Neuron (in vitro differentiated cells): ENCODE measurements around the gene MTA3.
"Not testable (repeated sequence)": the region's sequence is repeated elsewhere in the genome, so short reads cannot be mapped to it uniquely, and the experiment has no call there.

Experiments used
- H2AFZ ChIP-seq: one replicate; pipeline ENCODE4 v1.6.1; 2013; ENCODE audit warnings: low read depth, mild to moderate bottlenecking, inconsistent platforms, low read length, moderate library complexity
- H3K27me3 ChIP-seq: one replicate; pipeline ENCODE4 v1.6.1; 2013; ENCODE audit warnings: low read length; ENCODE audit not compliant: insufficient read depth
- H3K36me3 ChIP-seq: one replicate; pipeline ENCODE4 v1.6.1; 2013; ENCODE audit warnings: low read length; ENCODE audit not compliant: insufficient read depth
- H3K4me1 ChIP-seq: one replicate; pipeline ENCODE4 v1.6.1; 2013; ENCODE audit warnings: low read length; ENCODE audit not compliant: insufficient read depth
- H3K4me3 ChIP-seq: 2 replicates; pipeline ENCODE4 v1.5.1; 2013; ENCODE audit warnings: mild to moderate bottlenecking, low read length, moderate library complexity
- H3K9me3 ChIP-seq: one replicate; pipeline ENCODE4 v1.6.1; 2013; ENCODE audit warnings: low read length

MTA3 gene

GRCh38 chr2:42604341-42604867 lies 36.0 kb downstream of the MTA3 start:
- H3K27me3 ChIP-seq, H3K4me1 ChIP-seq, H2AFZ ChIP-seq, H3K4me3 ChIP-seq, H3K9me3 ChIP-seq: not testable (repeated sequence)
- H3K36me3 ChIP-seq, result peaks cover 11% of the 10 kb centered on the region

GRCh38 chr2:42606166-42606565 lies 37.7 kb downstream of the MTA3 start:
- peaks cover 24% of the 10 kb centered on the region for H3K36me3 ChIP-seq
- H3K4me1 ChIP-seq, H3K27me3 ChIP-seq, H3K9me3 ChIP-seq, H2AFZ ChIP-seq, H3K4me3 ChIP-seq: not testable (repeated sequence)

- H3K36me3 ChIP-seq, result peaks cover 29% of the 10 kb centered on the region
- H3K4me3 ChIP-seq, result no peak overlapping the region
- H3K27me3 ChIP-seq, result no peaks in the 10 kb centered on the region
These were observed 38.7 kb downstream of the MTA3 start for GRCh38 chr2:42607101-42607637.

GRCh38 chr2:42613281-42614064 lies 45.0 kb downstream of the MTA3 start:
- Histone ChIP-seq H3K36me3 (peaks cover 42% of the 10 kb centered on the region), H3K4me1 (peaks cover 5% of the 10 kb centered on the region), H3K4me3 (no peak overlapping the region), H3K27me3 (no peaks in the 10 kb centered on the region), H2AFZ (no peak overlapping the region), H3K9me3 (peaks cover 3% of the 10 kb centered on the region)

More at GRCh38 chr2:42607101-42607637, 38.7 kb downstream of the MTA3 start:
- Histone ChIP-seq H3K4me1 (no peaks in the 10 kb centered on the region), H2AFZ (no peak overlapping the region), H3K9me3 (peaks cover 2% of the 10 kb centered on the region)

- Histone ChIP-seq H3K4me1 (peaks cover 5% of the 10 kb centered on the region), H3K4me3 (no peak overlapping the region), H3K9me3 (peaks cover 6% of the 10 kb centered on the region), H3K36me3 (peaks cover 41% of the 10 kb centered on the region), H2AFZ (no peak overlapping the region), H3K27me3 (no peaks in the 10 kb centered on the region)
These were observed 46.4 kb downstream of the MTA3 start for GRCh38 chr2:42614838-42615237.

- H2AFZ ChIP-seq, result no peak overlapping the region
- H3K36me3 ChIP-seq, result peaks cover 24% of the 10 kb centered on the region
- peaks cover 10% of the 10 kb centered on the region for H3K9me3 ChIP-seq
- no peak overlapping the region for H3K4me3 ChIP-seq
- peaks cover 4% of the 10 kb centered on the region for H3K4me1 ChIP-seq
- no peaks in the 10 kb centered on the region for H3K27me3 ChIP-seq
These were observed 49.7 kb downstream of the MTA3 start for GRCh38 chr2:42618116-42618515.

- no peak overlapping the region for H2AFZ ChIP-seq
- H3K9me3 ChIP-seq, result peaks cover 10% of the 10 kb centered on the region
- peaks cover 24% of the 10 kb centered on the region for H3K36me3 ChIP-seq
These were observed 50.5 kb downstream of the MTA3 start for GRCh38 chr2:42618972-42619371.

GRCh38 chr2:42621626-42622025 lies 53.2 kb downstream of the MTA3 start:
- not testable (repeated sequence) for H2AFZ ChIP-seq, H3K27me3 ChIP-seq, H3K9me3 ChIP-seq, H3K4me3 ChIP-seq, H3K4me1 ChIP-seq
- H3K36me3 ChIP-seq, result peaks cover 18% of the 10 kb centered on the region

More at GRCh38 chr2:42618972-42619371, 50.5 kb downstream of the MTA3 start:
- Histone ChIP-seq H3K4me1 (no peaks in the 10 kb centered on the region), H3K27me3 (no peaks in the 10 kb centered on the region), H3K4me3 (no peak overlapping the region)

- H2AFZ ChIP-seq, result no peak overlapping the region
- H3K4me1 ChIP-seq, result no peaks in the 10 kb centered on the region
- peaks cover 15% of the 10 kb centered on the region for H3K36me3 ChIP-seq
- peaks cover 7% of the 10 kb centered on the region for H3K9me3 ChIP-seq
- H3K27me3 ChIP-seq, result no peaks in the 10 kb centered on the region
- no peak overlapping the region for H3K4me3 ChIP-seq
These were observed 54.7 kb downstream of the MTA3 start for GRCh38 chr2:42622943-42623676.

GRCh38 chr2:42624047-42624446 lies 55.6 kb downstream of the MTA3 start:
- H3K9me3 ChIP-seq, result peaks cover 6% of the 10 kb centered on the region
- peaks cover 5% of the 10 kb centered on the region for H3K36me3 ChIP-seq
- no peaks in the 10 kb centered on the region for H3K4me1 ChIP-seq
- no peak overlapping the region for H3K4me3 ChIP-seq
- H2AFZ ChIP-seq, result no peak overlapping the region
- H3K27me3 ChIP-seq, result no peaks in the 10 kb centered on the region

GRCh38 chr2:42628024-42628423 lies 59.6 kb downstream of the MTA3 start:
- H3K9me3 ChIP-seq, H3K4me3 ChIP-seq, H3K36me3 ChIP-seq, H3K4me1 ChIP-seq, H2AFZ ChIP-seq, H3K27me3 ChIP-seq: not testable (repeated sequence)

GRCh38 chr2:42636934-42637333 lies 68.5 kb downstream of the MTA3 start:
- no peaks in the 10 kb centered on the region for H3K4me1 ChIP-seq
- H3K4me3 ChIP-seq, result no peak overlapping the region
- peaks cover 2% of the 10 kb centered on the region for H3K36me3 ChIP-seq
- no peaks in the 10 kb centered on the region for H3K27me3 ChIP-seq
- H2AFZ ChIP-seq, result no peak overlapping the region
- H3K9me3 ChIP-seq, result peaks cover 6% of the 10 kb centered on the region

GRCh38 chr2:42638080-42638784 lies 69.8 kb downstream of the MTA3 start:
- H3K4me3 ChIP-seq, result no peak overlapping the region

More at GRCh38 chr2:42638080-42638784, 69.8 kb downstream of the MTA3 start:
- H2AFZ ChIP-seq, result no peak overlapping the region
- H3K9me3 ChIP-seq, result peaks cover 6% of the 10 kb centered on the region
- H3K36me3 ChIP-seq, result peaks cover 7% of the 10 kb centered on the region
- no peaks in the 10 kb centered on the region for H3K27me3 ChIP-seq
- H3K4me1 ChIP-seq, result no peaks in the 10 kb centered on the region
